ENCODE data around the gene PCNX4. TPM values are rescaled to one million over a fixed set of nuclear protein-coding genes. Genes with fewer than 3 reads are reported as not detected.

Gene PCNX4
- total RNA-seq, 4 donors from 2014 or later = 52.2 to 74.7 (median 62.9) TPM

GRCh38 chr14:60089221-60089620, 2.5 kb upstream of the PCNX4 start:
- Histone ChIP-seq H3K4me3 (no peak overlapping the region), H3K27ac (no peak overlapping the region), H3K9me3 (no peaks in the 10 kb centered on the region), H3K36me3 (no peaks in the 10 kb centered on the region), H3K27me3 (no peaks in the 10 kb centered on the region), H3K4me1 (peaks cover 0 to 17% (median 10%) of the 10 kb centered on the region in 4 donors)
- WGBS, 2 donors = 56 to 67% methylated on average over 4 of the region's 4 CpGs
- DNase-seq (ENCODE audit: low spot score in 2 of 2) = no peak
- TF ChIP-seq POLR2A (IDR thresholded peaks at IDR 0.05) (no peak), CTCF (IDR thresholded peaks at IDR 0.05) (no peak)

DNA sequence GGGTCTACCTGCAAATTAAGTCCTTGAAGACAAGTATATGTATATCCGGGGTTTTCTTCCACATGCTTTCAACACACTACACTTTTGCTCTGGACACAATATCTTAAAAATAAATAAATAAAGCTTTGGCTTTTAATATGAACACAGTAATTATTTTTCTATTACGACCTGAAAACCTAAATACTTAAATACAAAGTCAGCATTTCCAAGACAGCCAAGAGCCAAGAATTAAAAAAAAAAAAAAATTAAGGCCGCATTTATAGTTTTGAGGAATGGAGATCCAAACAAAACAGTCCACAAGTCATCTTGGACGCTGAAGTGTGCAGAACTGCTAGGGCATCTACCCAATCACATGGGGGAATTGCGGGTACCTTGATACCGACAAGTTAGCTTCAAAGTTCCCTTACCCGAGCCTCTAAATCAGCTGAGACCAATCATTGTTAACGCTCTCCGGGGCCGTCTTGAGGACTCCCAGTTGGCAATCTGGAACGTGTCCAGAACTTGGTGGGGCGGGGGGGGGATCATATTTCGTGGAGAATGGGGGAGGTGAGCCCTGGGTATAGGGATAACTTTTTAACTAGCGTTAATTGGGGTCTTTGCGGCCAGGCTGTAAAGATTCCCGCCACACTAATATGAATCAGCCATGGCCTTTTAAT, 731 bp upstream of the PCNX4 start:
- peak; percentile 21 to 51 for DNase-seq (ENCODE audit: low spot score in 2 of 2)

GRCh38 chr14:60092526-60092920, 800 bp downstream of the PCNX4 start:
- peaks cover 0 to 5% (median 0%) of the 10 kb centered on the region in 3 donors for H3K36me3 ChIP-seq

More for the DNA sequence above, 731 bp upstream of the PCNX4 start:
- no peak for TF ChIP-seq EP300 (IDR thresholded peaks at IDR 0.05)
- H3K4me1 ChIP-seq = peaks cover 0 to 35% (median 22%) of the 10 kb centered on the region in 4 donors
- no peaks in the 10 kb centered on the region for H3K36me3 ChIP-seq
- 9% methylated on average over 16 of the region's 16 CpGs for WGBS, 2 donors
- peak overlapping the region; percentile 91 to 97 (median 95) for H3K27ac ChIP-seq
- peak overlapping the region; percentile 57 to 73 (median 72) for H3K4me3 ChIP-seq
- H3K27me3 ChIP-seq = no peaks in the 10 kb centered on the region
- no peaks in the 10 kb centered on the region for H3K9me3 ChIP-seq

DNA sequence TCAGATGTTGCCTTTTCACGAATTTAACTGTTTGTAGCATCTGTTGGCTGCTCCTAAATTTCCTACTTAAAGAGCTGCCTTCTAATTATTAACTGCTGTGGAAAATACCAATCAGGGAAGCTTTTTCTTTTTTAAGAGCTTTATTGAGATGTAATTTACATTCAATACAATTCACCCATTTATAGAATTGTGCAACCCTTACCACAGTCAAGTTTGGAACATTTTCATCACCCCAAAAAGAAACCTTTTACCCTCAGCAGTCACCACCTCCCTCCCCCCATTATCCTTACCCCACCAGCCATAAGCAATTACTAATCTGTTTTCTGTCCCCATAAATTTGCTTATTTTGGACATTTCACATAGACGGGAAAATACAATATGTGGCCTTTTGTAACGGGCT, 1.4 kb downstream of the PCNX4 start:
- Histone ChIP-seq H3K27ac (peak overlapping the region; percentile 91 to 97 (median 95)), H3K4me1 (peaks cover 0 to 39% (median 24%) of the 10 kb centered on the region in 4 donors), H3K27me3 (no peaks in the 10 kb centered on the region), H3K36me3 (peaks cover 0 to 10% (median 0%) of the 10 kb centered on the region in 3 donors), H3K4me3 (peak overlapping the region; percentile 57 to 73 (median 72)), H3K9me3 (no peaks in the 10 kb centered on the region)
- WGBS, 2 donors = 8 to 12% methylated on average over 3 of the region's 3 CpGs
- no peak for DNase-seq (ENCODE audit: low spot score in 2 of 2)
- TF ChIP-seq POLR2A (IDR thresholded peaks at IDR 0.05) (no peak), CTCF (IDR thresholded peaks at IDR 0.05) (no peak), EP300 (IDR thresholded peaks at IDR 0.05) (no peak)

More at GRCh38 chr14:60092526-60092920, 800 bp downstream of the PCNX4 start:
- TF ChIP-seq POLR2A (IDR thresholded peaks at IDR 0.05) (no peak), CTCF (IDR thresholded peaks at IDR 0.05) (no peak), EP300 (IDR thresholded peaks at IDR 0.05) (no peak)
- peak overlapping the region; percentile 91 to 97 (median 95) for H3K27ac ChIP-seq
- H3K4me1 ChIP-seq = peaks cover 0 to 39% (median 24%) of the 10 kb centered on the region in 4 donors
- no peaks in the 10 kb centered on the region for H3K27me3 ChIP-seq
- H3K4me3 ChIP-seq = peak overlapping the region; percentile 57 to 73 (median 72)
- peak in 1 of 2 donors; percentile 30 for DNase-seq (ENCODE audit: low spot score in 2 of 2)
- 0% methylated on average over 14 of the region's 14 CpGs for WGBS, 2 donors
- no peaks in the 10 kb centered on the region for H3K9me3 ChIP-seq

- Histone ChIP-seq H3K9me3 (no peaks in the 10 kb centered on the region), H3K27me3 (no peaks in the 10 kb centered on the region), H3K27ac (peak overlapping the region; percentile 91 to 97 (median 95)), H3K4me3 (peak overlapping the region in 2 of 4 donors; percentile 72 to 73), H3K36me3 (peaks cover 0 to 13% (median 0%) of the 10 kb centered on the region in 3 donors), H3K4me1 (peaks cover 0 to 39% (median 24%) of the 10 kb centered on the region in 4 donors)
- TF ChIP-seq CTCF (IDR thresholded peaks at IDR 0.05) = no peak
- no peak for TF ChIP-seq EP300 (IDR thresholded peaks at IDR 0.05)
- no peak for TF ChIP-seq POLR2A (IDR thresholded peaks at IDR 0.05)
- DNase-seq (ENCODE audit: low spot score in 2 of 2) = no peak
Measured at GRCh38 chr14:60093606-60094005, 1.9 kb downstream of the PCNX4 start.

Measured in tibial nerve (tissue), 4 donors.